ENCODE results near the gene WWOX. TPM values are rescaled to one million over a fixed set of nuclear protein-coding genes. Genes with fewer than 3 reads are reported as not detected.

WWOX gene
- total RNA-seq, 1 donor from 2014 or later, result 11.2 TPM

- ATAC-seq, result no peak
Measured at GRCh38 chr16:78628461-78629045, 529.1 kb downstream of the WWOX start.

GRCh38 chr16:78629173-78629572, 529.7 kb downstream of the WWOX start:
- no peak for ATAC-seq

GRCh38 chr16:78630102-78630501, 530.6 kb downstream of the WWOX start:
- ATAC-seq, result no peak

GRCh38 chr16:78633551-78633950, 534.1 kb downstream of the WWOX start:
- ATAC-seq, result no peak

- ATAC-seq, result no peak
Measured at GRCh38 chr16:78635807-78636206, 536.4 kb downstream of the WWOX start.

- ATAC-seq, result no peak
Measured at GRCh38 chr16:78638371-78638770, 538.9 kb downstream of the WWOX start.

- no peak for ATAC-seq
Measured at GRCh38 chr16:78639775-78640174, 540.3 kb downstream of the WWOX start.

- no peak for ATAC-seq
Measured at GRCh38 chr16:78640886-78641285, 541.4 kb downstream of the WWOX start.

GRCh38 chr16:78641433-78641832, 542.0 kb downstream of the WWOX start:
- ATAC-seq, result no peak

- no peak for ATAC-seq
Measured at GRCh38 chr16:78642621-78643285, 543.3 kb downstream of the WWOX start.

GRCh38 chr16:78645657-78646056, 546.2 kb downstream of the WWOX start:
- no peak for ATAC-seq

- ATAC-seq, result no peak
Measured at GRCh38 chr16:78647019-78647418, 547.6 kb downstream of the WWOX start.

- ATAC-seq, result no peak
Measured at GRCh38 chr16:78647491-78647890, 548.0 kb downstream of the WWOX start.

GRCh38 chr16:78648517-78648916, 549.1 kb downstream of the WWOX start:
- ATAC-seq, result no peak

GRCh38 chr16:78650339-78651074, 551.1 kb downstream of the WWOX start:
- no peak for ATAC-seq

GRCh38 chr16:78654929-78655328, 555.5 kb downstream of the WWOX start:
- no peak for ATAC-seq

- ATAC-seq, result no peak
Measured at GRCh38 chr16:78655331-78656113, 556.1 kb downstream of the WWOX start.

GRCh38 chr16:78656887-78657286, 557.4 kb downstream of the WWOX start:
- ATAC-seq, result no peak

GRCh38 chr16:78659216-78659615, 559.8 kb downstream of the WWOX start:
- no peak for ATAC-seq

GRCh38 chr16:78659668-78660217, 560.3 kb downstream of the WWOX start:
- no peak for ATAC-seq

GRCh38 chr16:78660795-78661194, 561.3 kb downstream of the WWOX start:
- ATAC-seq, result no peak

- no peak for ATAC-seq
Measured at GRCh38 chr16:78663690-78664089, 564.2 kb downstream of the WWOX start.
